ENCODE results near the gene MIEF2.

The MIEF2 gene

GRCh38 chr17:18263885-18264682 is 3.6 kb downstream of the MIEF2 start:
- no peak overlapping the region for H3K4me3 ChIP-seq (ENCODE audit: low read depth, low read length)
- TF ChIP-seq CTCF (IDR thresholded peaks at IDR 0.05; ENCODE audit: low read depth, low read length): no peak

- no peak for TF ChIP-seq CTCF (IDR thresholded peaks at IDR 0.05; ENCODE audit: low read depth, low read length)
- H3K4me3 ChIP-seq (ENCODE audit: low read depth, low read length): no peak overlapping the region
Observed at GRCh38 chr17:18267366-18267765, 6.9 kb downstream of the MIEF2 start.

DNA sequence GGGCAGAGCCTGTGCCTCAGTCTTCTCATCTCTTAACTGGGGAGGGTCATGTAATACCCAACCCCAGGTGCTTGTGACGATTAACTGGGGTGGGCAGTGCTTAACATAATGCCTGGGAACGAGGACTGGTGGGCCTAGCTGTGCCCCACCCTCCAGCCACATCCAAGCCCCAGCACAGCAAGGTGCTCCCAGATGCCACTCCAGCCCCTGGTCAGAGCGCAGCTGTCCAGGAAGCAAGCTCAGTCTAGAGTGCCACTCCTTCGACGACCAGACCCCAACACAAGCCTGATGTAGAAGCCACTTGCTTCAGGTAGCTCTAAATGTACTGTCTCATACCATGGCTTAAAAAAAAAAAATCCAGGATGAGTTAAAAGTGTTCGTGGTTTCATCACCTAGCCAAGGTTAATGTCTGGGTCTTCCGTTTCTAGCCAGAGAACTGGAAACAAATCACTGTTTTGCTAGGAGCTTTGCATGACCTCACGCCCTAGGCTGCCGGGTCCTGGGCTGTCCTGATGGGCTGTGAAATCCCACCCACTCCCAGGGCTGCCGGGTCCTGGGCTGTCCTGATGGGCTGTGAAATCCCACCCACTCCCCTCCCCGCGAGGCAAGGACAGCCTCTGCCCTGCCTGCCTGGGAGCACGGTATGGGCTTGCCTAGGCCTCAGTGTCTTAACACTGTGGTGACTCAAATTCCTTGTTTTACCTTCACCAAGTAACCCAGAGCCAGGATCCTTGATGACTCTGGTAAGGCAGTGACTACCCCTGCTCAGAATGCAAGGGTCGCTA is 7.7 kb downstream of the MIEF2 start:
- H3K4me3 ChIP-seq (ENCODE audit: low read depth, low read length): no peak overlapping the region
- TF ChIP-seq CTCF (IDR thresholded peaks at IDR 0.05; ENCODE audit: low read depth, low read length): no peak

- H3K4me3 ChIP-seq (ENCODE audit: low read depth, low read length): no peak overlapping the region
- TF ChIP-seq CTCF (IDR thresholded peaks at IDR 0.05; ENCODE audit: low read depth, low read length): no peak
Observed at GRCh38 chr17:18270046-18270931, 9.8 kb downstream of the MIEF2 start.

GRCh38 chr17:18277076-18277475 is 16.6 kb downstream of the MIEF2 start:
- no peak overlapping the region for H3K4me3 ChIP-seq (ENCODE audit: low read depth, low read length)
- no peak for TF ChIP-seq CTCF (IDR thresholded peaks at IDR 0.05; ENCODE audit: low read depth, low read length)

- no peak for TF ChIP-seq CTCF (IDR thresholded peaks at IDR 0.05; ENCODE audit: low read depth, low read length)
Observed at GRCh38 chr17:18278867-18279266, 18.4 kb downstream of the MIEF2 start.

More at GRCh38 chr17:18278867-18279266, 18.4 kb downstream of the MIEF2 start:
- no peak overlapping the region for H3K4me3 ChIP-seq (ENCODE audit: low read depth, low read length)

Measured in WI38 (cell line).